PFSK-1 (cell line): ENCODE results near the gene PEX12. TPM values are rescaled to one million over a fixed set of nuclear protein-coding genes. Genes with fewer than 3 reads are reported as not detected.

Source experiments
- FOXP2 ChIP-seq: optimal IDR thresholded peaks from 2 replicates; pipeline ENCODE3; 2011; ENCODE audit warnings: borderline replicate concordance, control low read depth, inconsistent platforms; ENCODE audit not compliant: insufficient read depth; ENCODE audit errors: extremely low read length, extremely low read depth
- POLR2AphosphoS5 ChIP-seq: IDR thresholded peaks from 2 replicates; pipeline ENCODE4 v1.6.1; 2012; ENCODE audit warnings: low read depth, mild to moderate bottlenecking, control low read depth, low read length, moderate library complexity
- SIN3A ChIP-seq: IDR thresholded peaks from 2 replicates; pipeline ENCODE4 v1.6.1; 2012; ENCODE audit warnings: mild to moderate bottlenecking, low read length, moderate library complexity, borderline replicate concordance; ENCODE audit not compliant: insufficient read depth
- TAF1 ChIP-seq: IDR thresholded peaks from 2 replicates; pipeline ENCODE4 v1.6.1; 2012; ENCODE audit warnings: low read length, control low read depth, borderline replicate concordance; ENCODE audit not compliant: insufficient read depth
- polyA plus RNA-seq: library from polyadenylated mRNA; unstranded; fragments of >200 nt; gene quantifications from one replicate; pipeline ENCODE4 v1.2.1, GENCODE V29; 2012; ENCODE audit warnings: low read depth, missing spikeins; ENCODE audit not compliant: insufficient read length
- TF ChIP-seq, protein P1 (sequence below), 2 experiments: IDR thresholded peaks; 2 replicates each; pipeline versions ENCODE4 v1.6.1 to v1.8.0; 2011 to 2012; ENCODE audit warnings: low read depth in 2 of 2, low read length in 2 of 2, control low read depth in 1 of 2, inconsistent platforms in 1 of 2, mild to moderate bottlenecking in 1 of 2, moderate library complexity in 1 of 2; ENCODE audit not compliant: insufficient read depth in 1 of 2

PEX12 gene
- 6.6 TPM for polyA plus RNA-seq

DNA sequence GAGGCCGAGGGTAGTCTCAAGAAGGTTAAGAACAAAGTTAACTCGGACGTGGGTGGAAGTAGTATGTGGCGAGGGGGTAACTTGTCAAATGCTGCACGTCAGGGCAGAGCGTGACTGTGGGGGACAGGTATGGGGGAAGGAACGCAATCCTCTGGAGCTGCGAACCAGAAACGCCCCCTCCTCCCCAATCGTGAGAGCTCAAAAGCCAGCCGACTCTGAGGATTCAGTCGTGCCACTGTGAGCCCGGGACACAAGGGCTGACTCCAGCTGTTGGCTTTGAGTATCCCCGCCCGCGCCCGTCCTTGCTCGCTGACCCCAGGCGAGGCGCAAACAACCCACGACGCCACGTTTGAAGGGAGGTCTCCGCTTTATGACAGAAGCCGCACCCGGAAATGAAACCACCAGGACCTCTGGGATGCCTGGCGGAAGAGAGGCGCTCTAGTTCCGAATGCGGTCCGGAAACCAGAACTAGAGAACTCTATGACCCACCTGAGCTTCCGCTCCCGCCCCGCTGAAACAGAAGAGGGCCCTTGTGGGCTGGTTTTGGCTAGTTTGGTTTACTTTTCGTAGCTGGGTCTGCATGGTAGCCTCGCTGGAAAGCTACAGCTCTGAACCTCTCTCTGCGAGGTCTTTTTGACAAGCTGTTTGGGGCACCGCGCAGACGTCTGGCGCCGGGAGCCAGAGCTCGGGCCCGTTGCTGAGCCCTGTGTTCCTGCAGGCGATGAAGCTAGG is at the start of gene PEX12:
PEX12 (minus strand) TSS at position 375 of the 732 bp plus-strand sequence. CDS start 550 bp downstream, outside the sequence.
- peak; percentile 97 for TF ChIP-seq TAF1
- TF ChIP-seq, protein P1, sequence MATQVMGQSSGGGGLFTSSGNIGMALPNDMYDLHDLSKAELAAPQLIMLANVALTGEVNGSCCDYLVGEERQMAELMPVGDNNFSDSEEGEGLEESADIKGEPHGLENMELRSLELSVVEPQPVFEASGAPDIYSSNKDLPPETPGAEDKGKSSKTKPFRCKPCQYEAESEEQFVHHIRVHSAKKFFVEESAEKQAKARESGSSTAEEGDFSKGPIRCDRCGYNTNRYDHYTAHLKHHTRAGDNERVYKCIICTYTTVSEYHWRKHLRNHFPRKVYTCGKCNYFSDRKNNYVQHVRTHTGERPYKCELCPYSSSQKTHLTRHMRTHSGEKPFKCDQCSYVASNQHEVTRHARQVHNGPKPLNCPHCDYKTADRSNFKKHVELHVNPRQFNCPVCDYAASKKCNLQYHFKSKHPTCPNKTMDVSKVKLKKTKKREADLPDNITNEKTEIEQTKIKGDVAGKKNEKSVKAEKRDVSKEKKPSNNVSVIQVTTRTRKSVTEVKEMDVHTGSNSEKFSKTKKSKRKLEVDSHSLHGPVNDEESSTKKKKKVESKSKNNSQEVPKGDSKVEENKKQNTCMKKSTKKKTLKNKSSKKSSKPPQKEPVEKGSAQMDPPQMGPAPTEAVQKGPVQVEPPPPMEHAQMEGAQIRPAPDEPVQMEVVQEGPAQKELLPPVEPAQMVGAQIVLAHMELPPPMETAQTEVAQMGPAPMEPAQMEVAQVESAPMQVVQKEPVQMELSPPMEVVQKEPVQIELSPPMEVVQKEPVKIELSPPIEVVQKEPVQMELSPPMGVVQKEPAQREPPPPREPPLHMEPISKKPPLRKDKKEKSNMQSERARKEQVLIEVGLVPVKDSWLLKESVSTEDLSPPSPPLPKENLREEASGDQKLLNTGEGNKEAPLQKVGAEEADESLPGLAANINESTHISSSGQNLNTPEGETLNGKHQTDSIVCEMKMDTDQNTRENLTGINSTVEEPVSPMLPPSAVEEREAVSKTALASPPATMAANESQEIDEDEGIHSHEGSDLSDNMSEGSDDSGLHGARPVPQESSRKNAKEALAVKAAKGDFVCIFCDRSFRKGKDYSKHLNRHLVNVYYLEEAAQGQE (IDR thresholded peaks at IDR 0.05; ENCODE audit: insufficient read depth in 1 of 2, low read depth in 2 of 2, low read length in 2 of 2): peak in 1 of 2 experiments; percentile 46; a peak in 2 of 4 replicates
- peak; percentile 82 for TF ChIP-seq SIN3A
- TF ChIP-seq FOXP2: peak; percentile 55
- peak; percentile 96 for TF ChIP-seq POLR2AphosphoS5

DNA sequence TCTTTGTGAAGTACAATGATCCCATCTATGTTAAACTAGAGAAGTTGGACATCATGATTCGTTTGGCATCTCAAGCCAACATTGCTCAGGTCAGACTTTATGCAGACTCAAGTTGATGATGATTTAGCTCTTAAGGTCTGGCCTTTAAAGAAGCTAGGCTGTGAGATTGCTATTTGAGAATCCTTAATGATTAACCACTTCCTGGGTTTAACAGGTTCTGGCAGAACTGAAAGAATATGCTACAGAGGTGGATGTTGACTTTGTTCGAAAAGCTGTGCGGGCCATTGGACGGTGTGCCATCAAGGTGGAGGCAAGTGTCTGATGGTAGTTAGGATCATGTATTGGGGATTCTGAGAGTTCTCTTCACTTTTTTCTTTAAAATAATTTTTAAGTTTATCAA is 49.0 kb upstream of the PEX12 start:
- no peak for TF ChIP-seq POLR2AphosphoS5
- TF ChIP-seq SIN3A: no peak
- TF ChIP-seq, protein P1 (IDR thresholded peaks at IDR 0.05; ENCODE audit: insufficient read depth in 1 of 2, low read depth in 2 of 2, low read length in 2 of 2): no peak
- no peak for TF ChIP-seq FOXP2
- TF ChIP-seq TAF1: no peak

DNA sequence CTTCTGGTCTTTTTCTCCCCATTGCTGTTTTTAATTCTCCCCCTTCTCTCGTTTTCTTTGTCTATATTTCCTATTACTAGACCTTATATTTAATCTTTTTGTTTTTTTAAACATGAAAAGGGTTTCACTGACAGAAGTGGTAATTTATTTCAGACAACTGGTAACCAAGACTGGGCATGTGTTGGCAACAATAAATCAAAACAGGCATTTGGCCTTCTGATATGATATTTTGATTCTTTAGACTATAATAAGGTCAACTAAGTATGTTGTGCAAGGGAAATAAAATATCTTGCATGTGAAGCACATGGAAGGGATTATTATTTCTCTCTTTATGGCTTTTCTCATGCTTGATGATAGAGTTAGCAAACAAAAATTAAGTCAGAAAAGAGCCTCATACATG is 43.4 kb upstream of the PEX12 start:
- TF ChIP-seq FOXP2: no peak
- TF ChIP-seq, protein P1 (IDR thresholded peaks at IDR 0.05; ENCODE audit: insufficient read depth in 1 of 2, low read depth in 2 of 2, low read length in 2 of 2): no peak

DNA sequence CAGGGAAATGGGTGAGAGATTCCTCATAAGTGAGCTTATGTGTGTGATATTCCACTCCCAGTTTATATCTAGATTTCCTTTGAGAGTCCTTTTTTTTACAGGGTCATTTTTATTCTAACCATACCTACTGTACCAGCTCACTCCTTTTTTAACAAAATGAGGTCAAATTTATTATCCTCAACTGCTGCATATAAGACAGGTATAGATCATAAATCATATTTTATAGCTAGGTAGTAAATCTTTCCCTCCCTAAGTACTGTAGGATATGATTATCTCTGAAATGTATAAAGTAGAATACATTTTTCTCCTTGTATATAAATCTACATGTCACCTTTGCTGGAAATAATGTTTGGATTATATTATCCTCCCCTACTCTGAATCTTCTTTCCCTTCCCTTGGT is 40.3 kb upstream of the PEX12 start:
- TF ChIP-seq TAF1: no peak
- TF ChIP-seq, protein P1 (IDR thresholded peaks at IDR 0.05; ENCODE audit: insufficient read depth in 1 of 2, low read depth in 2 of 2, low read length in 2 of 2): no peak
- no peak for TF ChIP-seq SIN3A
- no peak for TF ChIP-seq FOXP2
- no peak for TF ChIP-seq POLR2AphosphoS5

DNA sequence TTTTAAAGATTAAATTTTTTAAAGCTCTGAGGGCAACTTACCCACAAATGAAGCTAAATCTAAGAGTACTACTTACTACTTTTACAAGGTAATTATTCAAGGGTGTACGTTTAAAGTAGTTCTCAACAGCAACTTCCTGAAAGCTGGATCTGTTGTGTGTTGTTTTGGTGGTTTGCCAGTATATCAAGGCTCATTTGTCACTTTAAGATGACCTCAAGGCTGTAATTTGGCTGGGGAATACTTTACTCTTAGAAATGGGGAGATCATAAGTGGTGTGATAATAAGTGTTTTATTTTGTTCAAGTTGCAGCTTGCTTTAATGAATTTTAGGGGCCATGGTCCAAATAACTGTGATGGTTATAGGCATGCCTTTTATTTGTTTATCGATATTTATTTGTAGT is 39.1 kb upstream of the PEX12 start:
- no peak for TF ChIP-seq POLR2AphosphoS5
- TF ChIP-seq, protein P1 (IDR thresholded peaks at IDR 0.05; ENCODE audit: insufficient read depth in 1 of 2, low read depth in 2 of 2, low read length in 2 of 2): no peak
- no peak for TF ChIP-seq TAF1
- no peak for TF ChIP-seq SIN3A
- TF ChIP-seq FOXP2: no peak
